Measurements from ENCODE around the gene PLEKHA6.

Gene PLEKHA6

DNA sequence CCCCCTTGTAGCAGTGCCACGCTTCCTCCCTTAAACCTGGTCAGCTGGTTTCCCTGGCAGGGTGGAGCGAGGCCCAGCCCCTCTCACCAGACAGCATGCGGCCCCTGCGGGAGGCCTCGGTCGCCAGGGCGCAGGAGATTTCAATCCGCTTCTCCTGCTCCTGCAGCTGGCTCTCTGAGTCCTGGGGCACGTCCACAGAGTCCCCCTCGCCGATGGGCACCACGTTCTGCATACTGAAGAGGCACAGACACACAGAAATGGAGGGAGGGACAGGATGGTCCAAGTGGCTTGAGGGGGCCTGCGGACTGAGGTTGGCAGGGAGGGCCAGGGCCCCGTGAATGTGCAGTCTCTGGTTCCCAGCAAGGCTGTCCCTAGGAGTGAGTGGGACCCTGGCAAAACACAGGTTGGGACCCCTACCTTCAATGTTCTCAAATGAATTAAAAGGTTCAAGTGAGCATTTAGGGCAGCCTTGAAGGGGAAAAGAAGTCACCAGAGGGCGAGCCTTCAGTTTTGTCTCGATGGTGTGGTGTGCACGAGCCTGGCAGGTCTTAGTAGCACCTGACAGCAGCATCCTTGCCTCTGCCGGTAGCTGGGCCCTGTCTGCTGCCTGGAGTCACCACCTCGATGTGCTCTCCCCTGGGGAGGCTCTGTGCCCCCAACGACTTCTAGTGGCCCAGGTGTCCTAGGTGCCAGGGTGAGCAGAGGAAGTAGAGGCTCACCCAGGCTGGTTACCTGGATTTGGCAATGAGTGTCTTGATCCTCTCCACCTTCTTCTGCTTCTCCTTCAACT is 131.5 kb downstream of the PLEKHA6 start:
- no peak for DNase-seq

- no peak for DNase-seq
Measured at GRCh38 chr1:204227351-204227750, 132.4 kb downstream of the PLEKHA6 start.

GRCh38 chr1:204225841-204226735 is 133.6 kb downstream of the PLEKHA6 start:
- no peak for DNase-seq

DNA sequence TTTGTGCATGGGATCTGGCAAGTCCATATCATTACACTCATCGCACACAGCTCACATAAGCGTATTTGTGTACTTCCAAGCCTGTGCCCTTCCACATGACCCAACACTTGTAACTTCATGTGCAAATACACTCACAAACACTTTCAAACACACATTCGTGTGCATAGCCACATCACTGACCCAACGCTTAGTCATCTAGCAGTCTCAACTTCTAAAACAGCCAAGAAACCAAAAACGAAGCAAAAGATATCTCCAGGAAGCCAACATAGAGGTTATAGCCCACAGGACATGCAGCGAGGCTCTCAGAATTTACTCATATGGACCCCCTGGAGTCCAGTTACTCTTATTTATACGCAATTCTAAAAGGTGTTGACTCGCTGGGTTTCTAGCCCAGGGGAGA is 135.1 kb downstream of the PLEKHA6 start:
- no peak for DNase-seq

- no peak for DNase-seq
Measured at GRCh38 chr1:204223129-204223860, 136.4 kb downstream of the PLEKHA6 start.

- DNase-seq, result no peak
Measured at GRCh38 chr1:204222764-204223055, 137.0 kb downstream of the PLEKHA6 start.

DNA sequence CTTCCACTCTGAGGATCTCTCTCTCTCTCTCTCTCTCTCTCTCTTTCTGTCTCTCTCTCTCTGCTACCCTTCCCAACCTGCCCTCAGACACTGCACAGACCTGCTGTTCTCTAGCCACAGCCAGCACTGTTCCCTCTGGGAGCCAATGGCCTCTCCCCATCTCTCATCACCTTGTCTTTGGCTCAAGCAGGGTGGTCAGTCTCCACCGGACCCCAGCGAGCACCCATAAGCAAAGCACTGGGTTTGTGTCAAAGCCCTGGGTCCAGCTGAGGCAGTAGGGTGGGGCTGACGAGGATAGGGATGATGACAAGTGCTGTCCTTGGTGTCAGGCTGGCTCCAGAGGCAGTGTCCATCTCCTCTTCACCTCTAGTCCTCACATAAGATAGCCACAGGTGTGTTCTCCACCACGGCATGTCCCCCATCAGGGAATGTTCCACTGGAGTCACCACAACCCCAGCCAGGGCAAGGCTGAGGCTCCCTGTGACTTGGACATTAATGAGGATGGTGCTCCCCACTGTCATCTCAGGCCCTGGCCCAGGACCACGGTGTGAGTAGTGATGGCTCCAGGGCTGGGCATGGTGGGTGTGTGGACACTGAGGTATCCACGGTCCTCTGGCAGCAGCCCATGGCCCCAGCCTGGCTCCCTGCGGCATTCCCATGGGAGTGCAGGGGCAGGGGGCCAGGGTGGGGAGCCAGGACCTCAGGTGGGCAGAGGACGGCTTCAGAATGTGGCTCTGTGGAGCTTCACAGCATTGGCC is 137.5 kb downstream of the PLEKHA6 start:
- DNase-seq, result no peak

DNA sequence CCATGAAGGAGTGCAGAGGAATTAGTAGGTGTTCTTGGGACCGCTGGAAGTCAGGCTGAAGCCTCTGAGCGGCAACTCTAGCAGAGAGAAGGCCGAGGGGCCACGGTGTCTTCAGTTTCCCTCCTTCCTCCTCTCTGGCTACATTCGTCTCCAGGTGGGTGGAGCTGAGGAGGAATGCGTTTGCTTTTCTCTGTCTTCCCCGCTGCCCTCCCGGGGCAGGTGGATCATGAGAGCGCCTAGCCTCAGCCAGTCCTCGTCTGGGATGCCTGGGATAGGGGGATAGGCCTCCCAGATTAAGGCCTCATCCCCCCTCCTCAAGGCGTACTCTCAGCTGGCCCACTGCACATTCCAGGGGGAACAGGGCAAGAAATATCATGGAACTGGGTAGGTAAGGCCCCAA is 138.5 kb downstream of the PLEKHA6 start:
- DNase-seq, result no peak

GRCh38 chr1:204219971-204220616 is 139.6 kb downstream of the PLEKHA6 start:
- DNase-seq, result no peak

- no peak for DNase-seq
Measured at GRCh38 chr1:204218552-204218951, 141.2 kb downstream of the PLEKHA6 start.

- no peak for DNase-seq
Measured at GRCh38 chr1:204217648-204218000, 142.1 kb downstream of the PLEKHA6 start.

- no peak for DNase-seq
Measured at GRCh38 chr1:204216880-204217647, 142.7 kb downstream of the PLEKHA6 start.

- DNase-seq, result no peak
Measured at GRCh38 chr1:204216236-204216635, 143.5 kb downstream of the PLEKHA6 start.

GRCh38 chr1:204213668-204214662 is 145.8 kb downstream of the PLEKHA6 start, which contains the start of gene GOLT1A:
Gene GOLT1A (minus strand): TSS chr1:204213988. CDS start chr1:204213906, 82 bp downstream.
- no peak for DNase-seq

DNA sequence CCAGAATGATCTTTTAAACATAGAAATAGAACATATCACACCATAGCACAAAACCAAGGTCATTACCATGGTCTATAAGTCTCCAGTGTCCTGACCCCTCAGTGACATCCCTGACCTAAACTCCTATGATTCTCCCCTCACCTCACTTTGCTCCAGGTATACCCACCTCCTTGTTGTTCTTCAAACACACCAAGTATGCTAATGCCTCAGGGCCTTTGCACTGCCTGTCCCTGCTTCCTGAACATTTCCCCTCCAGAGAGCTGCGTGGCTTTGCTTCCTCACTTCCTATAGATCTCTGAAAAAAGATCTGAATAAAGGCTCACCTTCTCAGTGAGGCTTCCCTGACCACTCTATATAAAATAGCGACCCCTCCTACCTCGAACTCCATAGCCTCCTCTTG is 147.0 kb downstream of the PLEKHA6 start:
- no peak for DNase-seq

DNA sequence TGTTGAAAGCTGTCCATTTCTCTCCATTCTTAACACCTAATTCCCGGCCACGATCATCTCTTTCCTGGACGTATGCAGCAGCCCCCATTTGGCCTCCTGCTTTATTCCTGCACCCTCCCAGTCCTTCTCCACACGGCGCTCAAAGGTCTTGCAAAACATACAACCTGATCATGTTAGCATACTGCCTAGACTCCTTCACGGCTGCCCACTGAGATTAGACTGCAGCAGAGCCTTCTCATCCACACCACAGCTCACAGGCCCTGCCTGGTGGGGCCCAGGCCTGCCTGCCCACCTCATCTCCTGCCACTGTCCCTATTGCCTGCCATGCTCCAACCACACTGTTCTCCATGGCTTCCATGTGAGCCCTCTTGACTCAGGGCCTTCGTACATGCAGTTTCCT is 148.7 kb downstream of the PLEKHA6 start:
- DNase-seq, result no peak

DNA sequence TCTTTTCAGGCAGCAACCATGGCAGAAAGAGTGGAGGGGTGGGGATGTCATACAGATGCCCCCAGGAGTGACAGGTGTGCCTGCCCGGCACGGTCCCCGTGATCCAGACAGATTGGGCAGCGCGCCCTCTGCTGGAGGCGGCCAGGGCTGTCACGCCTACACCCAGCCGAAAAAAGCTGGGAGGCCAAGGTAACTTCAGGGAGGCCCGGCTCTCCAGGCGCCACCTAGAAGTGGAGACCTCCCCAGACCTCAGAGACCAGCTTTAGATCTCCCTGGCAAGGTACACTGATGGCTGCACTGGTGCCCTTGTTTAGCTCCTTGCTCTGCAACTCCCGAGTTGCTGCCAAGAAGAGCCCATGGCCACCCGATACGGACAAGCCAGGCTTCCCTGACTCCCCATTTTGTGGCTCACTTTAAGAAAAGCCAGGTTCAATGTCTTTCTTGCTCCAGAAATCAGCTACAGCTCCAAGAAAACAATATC is 152.6 kb downstream of the PLEKHA6 start:
- peak; percentile 24 for DNase-seq

- no peak for DNase-seq
Measured at GRCh38 chr1:204206121-204206520, 153.6 kb downstream of the PLEKHA6 start.

DNA sequence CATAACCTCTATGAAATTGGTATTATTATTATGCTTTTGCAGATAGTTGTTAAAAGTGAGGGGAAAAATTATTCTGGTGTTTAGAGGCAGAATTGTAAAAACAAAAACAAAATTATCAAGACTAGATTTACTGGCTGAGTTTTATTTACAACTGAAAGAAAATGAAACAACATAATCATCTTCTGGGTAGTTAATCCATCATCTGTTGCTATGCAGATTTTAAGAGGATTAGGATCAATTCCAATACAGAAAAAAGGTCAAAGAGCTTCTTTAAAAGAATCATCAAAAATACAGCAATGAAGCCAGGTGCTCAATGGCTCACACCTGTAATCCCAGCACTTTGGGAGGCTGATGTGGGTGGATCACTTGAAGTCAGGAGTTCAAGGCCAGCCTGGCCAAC is 154.2 kb downstream of the PLEKHA6 start:
- DNase-seq, result no peak

- no peak for DNase-seq
Measured at GRCh38 chr1:204204944-204205343, 154.8 kb downstream of the PLEKHA6 start.

Measured in COR-L47 (cell line).